CD14-positive monocyte (primary cell): Measurements from ENCODE around the gene TBPL1. TPM values are rescaled to one million over a fixed set of nuclear protein-coding genes. Genes with fewer than 3 reads are reported as not detected.

Experiments
- DNase-seq, 3 donors: peaks; one replicate each; pipeline ENCODE4 v3.0.0-alpha.2; 2011 to 2022
- H2AFZ ChIP-seq: 2 replicates; pipeline ENCODE4 v1.6.0; 2012; ENCODE audit warnings: mild to moderate bottlenecking, low read depth, low read length, inconsistent platforms; ENCODE audit not compliant: insufficient read depth, poor library complexity, severe bottlenecking
- H3K27ac ChIP-seq, 2 donors: 1 replicate in 1 of 2; 2 replicates in 1 of 2; pipeline ENCODE4 v1.5.1; 2012 to 2013; ENCODE audit warnings: low read length in 2 of 2, control low read depth in 1 of 2, inconsistent platforms in 1 of 2, low read depth in 1 of 2, mild to moderate bottlenecking in 1 of 2
- H3K27me3 ChIP-seq, 2 donors: one replicate each; pipeline versions ENCODE4 v1.6.0 to v1.6.1; 2011 to 2013; ENCODE audit warnings: low read length in 2 of 2; ENCODE audit not compliant: control insufficient read depth in 2 of 2, insufficient read depth in 2 of 2
- H3K36me3 ChIP-seq, 2 donors: replicated peaks in 1 of 2; 1 replicate in 1 of 2; 2 replicates in 1 of 2; pipeline versions ENCODE4 v1.5.1 to v1.6.1; 2012 to 2013; ENCODE audit warnings: low read length in 2 of 2, control low read depth in 1 of 2, inconsistent platforms in 1 of 2, mild to moderate bottlenecking in 1 of 2; ENCODE audit not compliant: insufficient read depth in 2 of 2, control insufficient read depth in 1 of 2
- H3K4me1 ChIP-seq, 2 donors: 1 replicate in 1 of 2; 2 replicates in 1 of 2; pipeline versions ENCODE4 v1.5.1 to v1.6.1; 2012 to 2013; ENCODE audit warnings: low read length in 2 of 2, control low read depth in 1 of 2, inconsistent platforms in 1 of 2, mild to moderate bottlenecking in 1 of 2, moderate library complexity in 1 of 2; ENCODE audit not compliant: insufficient read depth in 2 of 2, control insufficient read depth in 1 of 2
- H3K4me2 ChIP-seq: replicated peaks from 2 replicates; pipeline ENCODE3; 2012; ENCODE audit warnings: low read length, moderate library complexity, mild to moderate bottlenecking; ENCODE audit not compliant: poor library complexity, severe bottlenecking; ENCODE audit errors: extremely low read depth
- H3K4me3 ChIP-seq, 3 experiments: fragments of 200-600 bp in 1 of 3; sonication (generic) in 1 of 3; replicated peaks in 1 of 3; 1 replicate in 2 of 3; 2 replicates in 1 of 3; pipeline ENCODE4 v1.5.1; 2011 to 2013; ENCODE audit warnings: low read length in 3 of 3, mild to moderate bottlenecking in 3 of 3, control low read depth in 2 of 3, low read depth in 2 of 3, inconsistent platforms in 1 of 3, moderate library complexity in 1 of 3
- H3K79me2 ChIP-seq: 2 replicates; pipeline ENCODE4 v1.6.0; 2012; ENCODE audit warnings: mild to moderate bottlenecking, control low read depth, inconsistent platforms, low read length, moderate library complexity; ENCODE audit not compliant: insufficient read depth
- H3K9ac ChIP-seq: 2 replicates; pipeline ENCODE4 v1.6.0; 2017; ENCODE audit warnings: low read length, mild to moderate bottlenecking; ENCODE audit not compliant: insufficient read depth, poor library complexity, severe bottlenecking
- H3K9me3 ChIP-seq, 2 donors: replicated peaks in 1 of 2; 1 replicate in 1 of 2; 2 replicates in 1 of 2; pipeline versions ENCODE4 v1.5.1 to v1.6.1; 2012 to 2013; ENCODE audit warnings: low read length in 2 of 2, control low read depth in 1 of 2; ENCODE audit not compliant: control insufficient read depth in 1 of 2, insufficient read depth in 1 of 2
- H4K20me1 ChIP-seq: 2 replicates; pipeline ENCODE4 v1.6.0; 2012; ENCODE audit warnings: mild to moderate bottlenecking, low read length, control low read depth, moderate library complexity; ENCODE audit not compliant: insufficient read depth
- H3K27ac Mint-ChIP-seq, 7 donors: one replicate each; pipeline ENCODE4 v1.8.0; 2020; ENCODE audit warnings: mild to moderate bottlenecking in 7 of 7, mixed read lengths in 7 of 7, moderate library complexity in 6 of 7, inconsistent platforms in 2 of 7
- H3K27me3 Mint-ChIP-seq, 3 donors: one replicate each; pipeline ENCODE4 v1.8.0; 2021 to 2022; ENCODE audit warnings: low read depth in 3 of 3, mild to moderate bottlenecking in 3 of 3, mixed read lengths in 3 of 3, moderate library complexity in 3 of 3, inconsistent platforms in 1 of 3
- H3K36me3 Mint-ChIP-seq, 2 donors: one replicate each; pipeline ENCODE4 v1.8.0; 2020; ENCODE audit warnings: mixed read lengths in 2 of 2, inconsistent platforms in 1 of 2, mild to moderate bottlenecking in 1 of 2
- H3K4me1 Mint-ChIP-seq: one replicate; pipeline ENCODE4 v1.8.0; 2020; ENCODE audit warnings: mild to moderate bottlenecking, mixed read lengths
- H3K4me3 Mint-ChIP-seq, 2 donors: one replicate each; pipeline ENCODE4 v1.8.0; 2020; ENCODE audit warnings: mild to moderate bottlenecking in 2 of 2, mixed read lengths in 2 of 2, moderate library complexity in 1 of 2
- H3K9me3 Mint-ChIP-seq, 7 donors: one replicate each; pipeline ENCODE4 v1.8.0; 2020 to 2022; ENCODE audit warnings: mixed read lengths in 7 of 7, mild to moderate bottlenecking in 6 of 7, moderate library complexity in 6 of 7, inconsistent platforms in 2 of 7
- CTCF ChIP-seq: fragments of 200-600 bp; IDR thresholded peaks from one replicate; pipeline ENCODE4 v1.8.0; 2022; ENCODE audit warnings: antibody characterized with exemption, mild to moderate bottlenecking
- WGBS: methylation state at CpG from one replicate; pipeline ENCODE4 v1.1.5; 2013; ENCODE audit warnings: missing lambda C conversion rate; ENCODE audit not compliant: insufficient coverage; 5-methylcytosine and 5-hydroxymethylcytosine counted together
- intact Hi-C, 2 donors: fragments of 100-400 bp; cut with micrococcal nuclease; formaldehyde crosslinking; loops; one replicate each; pipeline versions ENCODE4 v1.15.0 to v1.15.1; 2023
- polyA plus RNA-seq, 3 donors: library from polyadenylated mRNA; depleted of rRNA in 1 of 3; unstranded in 2 of 3; stranded (reverse) in 1 of 3; fragments of 300-500 nt in 2 of 3; fragments of >200 nt in 1 of 3; fragmentation: Illumina TruSeq in 2 of 3; gene quantifications; 1 replicate in 2 of 3; 2 replicates in 1 of 3; pipeline ENCODE4 v1.2.3, GENCODE V29; 2012 to 2021

TBPL1 gene
- polyA plus RNA-seq, 3 donors, result 22.0 to 35.6 (median 35.5) TPM

- WGBS, result 100% methylated on average over 1 of the region's 3 CpGs
- H2AFZ ChIP-seq, result no peak overlapping the region
Observed at GRCh38 chr6:134022650-134023049, 69.6 kb downstream of the TBPL1 start.

GRCh38 chr6:134026597-134026996, 73.6 kb downstream of the TBPL1 start:
- H3K9me3 ChIP-seq, result no peaks in the 10 kb centered on the region
- no peaks in the 10 kb centered on the region for H4K20me1 ChIP-seq
- Mint-ChIP-seq H3K36me3 (peaks cover 3 to 15% of the 10 kb centered on the region in 2 donors), H3K4me1 (peaks cover 17% of the 10 kb centered on the region), H3K9me3 (peaks cover 0 to 3% (median 0%) of the 10 kb centered on the region in 7 donors), H3K4me3 (no peak overlapping the region), H3K27ac (no peak overlapping the region), H3K27me3 (peaks cover 0 to 4% (median 0%) of the 10 kb centered on the region in 3 donors)
- no peak for DNase-seq
- no peaks in the 10 kb centered on the region for H3K27me3 ChIP-seq
- H3K27ac ChIP-seq, result no peak overlapping the region
- no peaks in the 10 kb centered on the region for H3K79me2 ChIP-seq
- intact Hi-C loops, result no loop called here
- TF ChIP-seq CTCF, result no peak
- peaks cover 9 to 10% of the 10 kb centered on the region in 2 donors for H3K4me1 ChIP-seq
- no peak overlapping the region for H2AFZ ChIP-seq
- no peaks in the 10 kb centered on the region for H3K36me3 ChIP-seq
- no peak overlapping the region for H3K4me2 ChIP-seq
- no peak overlapping the region for H3K4me3 ChIP-seq
- WGBS, result 86% methylated on average over 1 of the region's 3 CpGs
- H3K9ac ChIP-seq, result no peak overlapping the region

More at GRCh38 chr6:134022650-134023049, 69.6 kb downstream of the TBPL1 start:
- Histone ChIP-seq H3K4me2 (no peak overlapping the region), H3K27me3 (no peaks in the 10 kb centered on the region), H3K79me2 (no peaks in the 10 kb centered on the region), H3K4me3 (no peak overlapping the region), H3K27ac (no peak overlapping the region), H3K9me3 (no peaks in the 10 kb centered on the region), H3K9ac (no peak overlapping the region), H3K4me1 (peaks cover 16 to 21% of the 10 kb centered on the region in 2 donors), H4K20me1 (no peaks in the 10 kb centered on the region), H3K36me3 (no peaks in the 10 kb centered on the region)
- intact Hi-C loops, result no loop called here
- DNase-seq, result no peak
- H3K4me1 Mint-ChIP-seq, result peaks cover 28% of the 10 kb centered on the region
- peaks cover 6 to 9% of the 10 kb centered on the region in 2 donors for H3K36me3 Mint-ChIP-seq
- no peak overlapping the region for H3K4me3 Mint-ChIP-seq
- no peak overlapping the region for H3K27ac Mint-ChIP-seq
- no peak for TF ChIP-seq CTCF
- H3K27me3 Mint-ChIP-seq, result peaks cover 0 to 3% (median 2%) of the 10 kb centered on the region in 3 donors
- H3K9me3 Mint-ChIP-seq, result peaks cover 0 to 7% (median 0%) of the 10 kb centered on the region in 7 donors
